CD4-positive, alpha-beta T cell treated with Interleukin-21 for 1 hour (primary cell): ENCODE results near the gene PLXNA4.
"Not testable (repeated sequence)": the region's sequence is repeated elsewhere in the genome, so short reads cannot be mapped to it uniquely, and the experiment has no call there.

Experiments
- DNase-seq: peaks from one replicate; pipeline ENCODE4 v3.0.0-alpha.2; 2020

PLXNA4 gene

DNA sequence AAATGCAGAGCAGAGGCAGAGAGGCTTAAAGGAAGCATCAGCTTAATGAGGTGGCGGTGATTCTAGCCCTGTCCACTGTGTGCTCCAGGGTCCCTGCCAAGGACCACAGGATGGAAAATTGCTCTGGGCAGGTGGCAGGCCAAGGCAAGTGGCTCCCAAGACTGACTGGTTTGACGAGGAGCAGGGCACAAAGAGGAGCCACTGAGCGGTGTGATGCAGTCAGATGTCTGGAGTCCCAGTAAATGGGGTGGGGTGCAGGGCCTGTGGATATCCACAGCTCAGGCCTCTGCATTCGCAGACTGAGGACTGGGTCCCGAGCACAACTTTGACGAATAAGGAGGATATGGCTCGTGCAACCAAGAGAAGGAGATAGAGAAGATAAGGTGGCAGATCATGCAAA lies 385.6 kb downstream of the PLXNA4 start:
- no peak for DNase-seq

DNA sequence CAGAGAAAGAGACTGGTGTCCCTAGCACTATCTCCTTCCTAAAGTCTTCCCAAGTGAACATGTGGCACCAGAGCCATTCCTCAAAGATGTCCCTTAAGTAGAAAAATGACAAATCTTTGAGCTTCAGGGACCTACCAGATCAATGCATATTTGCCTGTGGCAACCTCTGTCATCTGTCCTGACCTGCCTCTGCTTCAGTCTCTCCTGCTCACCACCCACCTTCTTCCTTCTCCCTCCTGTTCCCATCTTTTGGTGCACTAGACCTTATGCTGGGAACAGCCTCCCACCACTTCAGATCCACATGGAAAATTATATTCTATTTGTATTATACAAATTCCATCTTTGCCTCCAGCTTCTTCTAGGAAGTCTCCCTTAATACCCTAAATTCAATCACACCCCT lies 386.4 kb downstream of the PLXNA4 start:
- no peak for DNase-seq

DNA sequence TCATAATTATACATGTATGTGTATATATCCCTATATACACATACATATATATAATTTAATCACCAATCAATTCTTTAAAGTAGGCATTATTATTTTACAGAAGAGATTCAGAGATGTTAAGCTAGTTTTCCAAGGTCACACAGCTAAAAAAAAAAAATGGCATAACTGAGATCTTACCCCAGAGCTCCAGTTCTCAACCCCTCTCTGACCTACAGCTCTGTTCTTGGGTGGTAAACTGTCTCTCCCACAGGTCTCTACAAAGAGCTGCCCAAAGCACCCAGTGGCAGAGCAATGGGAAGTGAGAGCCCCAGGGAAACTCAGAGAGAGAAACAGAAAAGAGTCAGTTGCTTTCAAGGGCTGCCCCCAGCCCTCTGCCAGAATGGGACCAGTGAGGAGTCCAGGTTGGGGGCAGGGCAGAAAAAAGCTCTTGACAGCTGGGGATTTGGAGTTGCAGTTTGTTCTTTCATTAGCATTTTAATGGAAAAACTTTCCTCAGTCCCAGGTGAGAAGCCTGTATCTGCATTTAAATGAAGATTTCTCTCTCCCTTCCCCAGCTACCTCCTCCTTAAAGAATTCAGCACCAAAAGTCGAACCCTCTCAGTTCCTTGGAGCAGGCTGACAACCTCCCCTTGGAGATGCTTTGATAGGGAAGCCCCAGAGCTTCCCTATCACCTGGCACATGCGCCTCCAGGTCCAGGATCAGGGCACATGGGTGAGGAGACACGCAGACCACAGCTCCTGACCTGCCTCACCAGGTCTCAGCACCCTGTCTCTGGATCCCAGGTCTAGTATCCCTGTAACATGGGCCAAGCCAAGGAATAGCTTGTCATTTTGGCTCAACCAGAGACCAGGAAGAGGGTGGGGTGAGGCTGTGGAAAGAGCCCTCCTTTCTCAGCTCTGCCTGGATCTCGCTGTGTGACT lies 388.1 kb downstream of the PLXNA4 start:
- no peak for DNase-seq

DNA sequence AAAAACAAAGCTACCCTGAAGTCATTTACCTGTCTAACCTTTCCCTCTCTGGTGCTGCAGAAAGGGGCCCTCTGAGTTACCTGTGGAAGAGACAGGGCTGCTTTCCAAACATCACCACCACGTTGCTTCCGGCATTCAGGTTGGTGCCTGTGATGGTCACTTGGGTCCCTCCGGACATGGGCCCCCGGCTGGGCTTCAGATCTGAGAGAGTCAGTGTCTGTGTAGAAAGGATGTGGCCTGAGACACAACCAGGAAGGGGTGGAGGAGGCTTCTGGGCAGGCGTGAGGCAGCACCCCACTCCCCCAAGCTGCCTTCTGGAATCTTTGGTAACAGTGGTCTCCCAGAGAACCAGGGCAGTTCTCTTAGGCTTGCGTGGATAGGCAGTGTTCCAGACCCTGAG lies 388.9 kb downstream of the PLXNA4 start:
- no peak for DNase-seq

DNA sequence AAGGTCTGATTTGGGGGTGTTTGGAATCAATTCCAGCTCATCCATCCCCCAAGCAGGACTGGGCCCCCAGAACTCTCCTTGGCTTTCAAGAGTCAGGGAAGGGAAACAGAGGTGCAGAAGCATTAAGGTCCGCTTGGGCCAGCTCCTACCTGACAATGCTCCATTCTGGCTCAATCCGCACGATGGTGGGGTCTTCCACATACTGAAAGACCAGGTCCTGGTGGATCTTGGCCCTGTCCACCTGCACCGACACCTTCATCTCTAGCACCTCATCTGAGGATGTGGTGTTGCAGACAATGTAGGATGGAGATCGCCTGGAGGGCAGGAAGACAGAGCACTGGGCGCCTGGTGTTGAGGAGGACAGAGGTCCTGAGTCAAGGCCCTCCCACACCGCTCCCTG lies 391.1 kb downstream of the PLXNA4 start:
- DNase-seq: no peak

DNA sequence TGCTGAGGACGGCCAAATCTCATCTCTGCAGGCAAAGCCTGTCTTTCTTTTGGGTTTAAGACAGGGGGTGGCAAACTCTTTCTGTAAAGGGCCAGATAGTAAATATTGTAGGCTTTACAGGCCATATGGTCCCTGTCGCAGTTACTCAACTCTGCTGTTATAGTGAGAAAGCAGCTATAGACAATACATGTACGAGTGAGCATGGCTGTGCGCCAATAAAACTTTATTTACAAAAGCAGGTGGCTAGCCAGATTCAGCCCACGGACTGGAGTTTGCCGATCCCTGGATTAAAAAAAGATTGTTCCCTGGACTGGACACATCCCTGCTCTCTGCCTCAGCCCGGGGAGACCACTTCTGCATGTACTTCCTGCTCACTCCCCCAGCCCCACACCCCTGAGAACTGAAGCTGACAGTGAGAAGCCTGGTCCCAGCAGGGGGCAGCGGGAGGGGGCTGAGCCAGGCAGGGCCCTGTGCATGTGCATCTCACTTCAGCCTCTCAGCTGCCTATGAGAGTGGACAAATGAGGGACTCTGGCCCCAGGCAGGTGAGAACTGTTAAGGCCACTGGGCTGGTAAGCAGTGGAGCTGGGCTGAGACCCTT lies 392.4 kb downstream of the PLXNA4 start:
- DNase-seq: no peak

DNA sequence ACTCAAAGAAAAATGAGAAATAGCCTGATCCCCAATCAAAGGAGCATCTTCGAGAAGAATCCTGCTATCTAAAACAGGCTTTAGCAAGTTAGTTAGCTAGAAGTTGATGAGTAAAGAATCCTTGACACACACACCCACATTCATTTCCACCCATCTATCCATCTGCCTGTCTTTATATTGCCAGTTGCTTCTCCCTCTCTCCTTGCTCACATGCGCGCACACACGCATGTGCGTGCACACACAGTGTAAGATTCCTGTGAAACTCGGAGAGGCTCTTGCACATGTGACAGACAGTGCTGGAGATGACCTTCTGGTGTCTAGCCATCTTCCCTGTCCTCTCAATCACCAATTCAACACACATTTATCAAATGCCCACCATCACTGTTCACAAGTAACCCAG lies 393.3 kb downstream of the PLXNA4 start:
- no peak for DNase-seq

DNA sequence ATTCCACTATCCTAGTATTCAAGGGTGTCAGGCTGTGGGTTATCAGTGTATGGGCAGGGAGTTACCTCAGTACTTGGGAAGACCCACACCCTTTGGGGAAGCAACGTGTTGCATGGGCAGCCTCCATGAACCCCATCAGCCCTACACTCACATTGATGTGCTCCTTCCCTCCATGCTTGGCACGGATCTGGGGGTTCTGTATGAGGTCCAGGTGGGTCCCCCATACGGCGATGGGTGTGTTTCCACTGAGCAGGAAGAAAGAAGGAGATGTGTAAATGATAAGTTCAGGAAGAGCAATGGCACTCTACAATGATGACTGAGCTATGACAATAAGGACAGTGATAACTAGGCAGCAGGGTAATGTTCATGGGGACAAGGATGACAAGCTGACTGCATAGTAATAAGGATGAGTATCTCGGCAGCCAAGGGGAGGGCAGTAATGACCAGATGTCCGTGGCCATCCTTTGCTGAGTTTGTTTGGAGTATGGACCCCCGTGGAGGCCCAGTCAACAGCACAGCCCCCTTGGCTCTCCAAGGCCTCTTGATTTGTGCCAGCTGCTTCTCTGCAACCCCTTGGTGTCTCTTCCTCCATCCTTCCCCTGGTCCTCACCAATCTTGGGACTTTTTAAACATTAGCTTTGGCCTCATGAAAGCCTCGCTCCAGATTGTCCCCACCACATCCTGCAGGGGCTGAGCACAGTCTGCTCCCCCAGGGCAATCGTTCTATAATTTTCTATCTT lies 394.2 kb downstream of the PLXNA4 start:
- DNase-seq: no peak

DNA sequence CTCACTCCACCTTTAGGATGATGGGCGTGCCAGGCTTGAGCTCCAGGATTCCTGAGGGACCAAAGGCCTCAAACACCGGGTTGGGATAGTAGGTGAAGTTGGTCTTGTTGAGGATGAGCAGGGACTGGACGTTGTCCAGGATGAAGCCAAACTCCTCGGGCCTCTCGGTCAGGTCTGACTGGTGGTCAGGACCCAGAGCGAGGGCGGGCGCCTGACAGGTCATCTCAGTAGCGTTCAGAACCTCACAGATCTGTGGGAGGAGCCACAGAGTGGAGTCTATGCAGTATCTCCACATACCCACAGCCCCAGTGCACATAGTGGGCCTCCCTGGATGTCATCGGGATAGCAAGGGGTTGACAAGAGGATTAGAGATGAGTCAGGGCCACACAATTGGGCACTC lies 394.9 kb downstream of the PLXNA4 start:
- no peak for DNase-seq

DNA sequence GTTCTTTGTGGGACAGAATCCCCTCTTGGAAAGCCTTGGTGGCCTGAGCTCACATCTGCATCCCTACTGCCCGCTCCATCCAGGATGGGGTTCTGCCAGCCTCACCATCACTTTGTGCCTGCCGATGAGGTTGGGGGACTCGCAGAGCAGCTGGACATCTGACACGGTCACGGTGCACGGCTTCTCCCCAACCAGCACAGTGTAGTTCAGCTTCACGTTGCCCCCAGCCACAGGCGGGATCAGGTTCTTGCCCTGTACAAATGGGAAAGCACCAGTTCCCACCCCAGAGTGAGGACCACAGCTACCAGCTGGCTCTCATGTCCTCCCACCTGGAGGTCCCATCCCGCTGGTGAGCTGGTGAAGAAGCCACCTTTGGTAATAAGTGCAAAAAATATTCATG lies 395.8 kb downstream of the PLXNA4 start:
- DNase-seq: no peak

DNA sequence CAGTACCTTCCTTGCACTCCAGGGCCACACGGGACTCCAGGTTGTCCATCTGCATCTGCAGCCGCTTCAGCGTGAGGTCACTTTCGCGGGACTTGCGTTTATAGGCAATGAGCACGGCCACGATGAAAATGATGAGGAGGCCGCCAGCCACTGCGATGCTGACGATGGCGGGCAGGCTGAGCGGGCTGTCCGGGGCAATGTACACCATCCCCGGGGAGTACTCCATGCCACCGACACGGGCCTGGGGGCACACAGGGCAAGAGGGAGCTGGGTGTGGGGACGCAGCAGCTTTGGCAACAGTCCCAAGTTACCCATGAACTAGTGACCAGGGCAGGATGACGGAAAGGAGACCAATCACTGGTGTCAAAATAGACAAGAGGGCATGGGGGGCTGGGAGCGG lies 396.6 kb downstream of the PLXNA4 start:
- DNase-seq: no peak

DNA sequence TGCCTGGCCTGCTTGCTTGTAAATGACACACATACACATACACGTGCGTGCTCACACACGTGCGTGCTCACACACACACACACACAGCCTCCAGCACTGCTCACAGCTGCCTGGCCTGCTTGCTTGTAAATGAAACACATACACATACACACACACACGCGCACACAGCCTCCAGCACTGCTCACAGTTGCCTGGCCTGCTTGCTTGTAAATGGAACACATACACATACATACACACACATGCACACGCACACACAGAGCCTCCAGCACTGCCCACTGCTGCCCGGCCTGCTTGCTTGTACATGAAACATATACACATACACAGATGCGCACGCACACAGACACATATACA lies 397.2 kb downstream of the PLXNA4 start:
- DNase-seq: no peak

DNA sequence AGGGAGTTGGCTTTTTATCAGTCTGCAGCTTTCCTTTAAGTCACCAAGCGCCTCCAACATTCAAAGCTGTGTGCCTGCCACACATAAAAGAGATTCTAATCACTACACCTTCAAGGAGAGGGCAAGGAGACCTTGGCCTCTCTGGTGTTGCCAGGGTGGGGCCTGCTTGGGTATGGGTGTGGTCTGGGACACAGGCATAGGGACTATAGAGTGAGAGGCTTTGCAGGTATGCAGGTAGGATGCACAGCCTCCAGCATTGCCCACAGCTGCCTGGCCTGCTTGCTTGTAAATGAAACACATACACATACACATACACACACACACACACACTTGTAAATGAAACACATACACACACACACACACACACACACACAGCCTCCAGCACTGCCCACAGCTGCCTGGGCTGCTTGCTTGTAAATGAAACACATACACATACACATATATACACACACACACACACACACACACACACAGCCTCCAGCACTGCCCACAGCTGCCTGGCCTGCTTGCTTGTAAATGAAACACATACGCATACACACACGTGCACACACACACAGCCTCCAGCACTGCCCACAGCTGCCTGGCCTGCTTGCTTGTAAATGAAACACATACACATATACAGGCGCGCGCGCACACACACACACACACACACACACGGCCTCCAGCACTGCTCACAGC lies 397.7 kb downstream of the PLXNA4 start:
- not testable (repeated sequence) for DNase-seq

DNA sequence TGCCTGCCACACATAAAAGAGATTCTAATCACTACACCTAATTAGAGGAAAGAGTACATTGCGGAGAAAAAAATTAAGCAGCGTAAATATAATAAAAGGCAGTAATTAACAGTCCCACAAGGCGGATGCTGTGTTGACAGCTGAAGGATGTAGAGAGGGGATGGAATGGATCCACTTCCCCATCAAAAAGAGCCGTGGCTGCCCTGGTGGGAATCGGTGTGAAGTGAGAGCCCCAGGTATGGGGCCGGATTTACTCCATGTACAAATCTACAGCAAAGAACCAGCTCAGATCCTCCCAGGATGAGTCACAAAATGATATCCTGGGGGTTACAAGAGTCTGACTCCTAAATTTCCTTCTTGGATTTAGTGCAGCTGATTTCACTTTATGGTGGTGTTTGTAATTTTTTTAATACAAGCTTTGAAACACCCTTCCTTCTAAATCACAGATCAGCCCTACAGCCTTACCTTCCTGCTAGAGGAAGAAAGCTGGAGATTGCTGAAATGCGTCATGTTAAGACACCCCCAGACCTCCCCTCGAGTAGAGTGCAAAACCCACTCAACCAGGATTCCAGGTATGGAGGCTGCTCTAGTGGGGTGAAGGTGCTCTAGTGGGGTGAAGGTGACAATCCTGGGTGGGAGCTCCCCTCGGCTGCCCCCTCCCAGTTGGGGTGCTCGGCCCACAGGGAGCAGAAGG lies 398.4 kb downstream of the PLXNA4 start:
- no peak for DNase-seq

DNA sequence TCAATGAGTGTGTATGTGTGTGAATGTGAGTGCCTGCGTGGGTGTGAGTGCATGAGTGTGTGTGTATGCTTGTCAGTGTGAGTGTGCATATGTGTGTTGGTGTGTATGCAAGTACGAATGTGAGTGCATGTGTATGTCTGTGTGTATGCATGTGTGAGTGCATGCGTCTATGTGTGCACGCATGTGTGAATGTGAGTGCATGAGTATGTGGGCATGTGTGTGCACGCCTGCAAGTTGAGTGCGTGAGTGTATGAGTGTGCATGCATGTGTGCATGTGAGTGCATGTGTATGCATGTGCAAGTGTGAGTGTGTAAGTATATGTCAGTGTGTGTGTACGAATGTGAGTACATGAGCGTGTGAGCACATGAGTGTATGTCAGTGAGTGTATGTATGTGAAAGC lies 399.6 kb downstream of the PLXNA4 start:
- no peak for DNase-seq

DNA sequence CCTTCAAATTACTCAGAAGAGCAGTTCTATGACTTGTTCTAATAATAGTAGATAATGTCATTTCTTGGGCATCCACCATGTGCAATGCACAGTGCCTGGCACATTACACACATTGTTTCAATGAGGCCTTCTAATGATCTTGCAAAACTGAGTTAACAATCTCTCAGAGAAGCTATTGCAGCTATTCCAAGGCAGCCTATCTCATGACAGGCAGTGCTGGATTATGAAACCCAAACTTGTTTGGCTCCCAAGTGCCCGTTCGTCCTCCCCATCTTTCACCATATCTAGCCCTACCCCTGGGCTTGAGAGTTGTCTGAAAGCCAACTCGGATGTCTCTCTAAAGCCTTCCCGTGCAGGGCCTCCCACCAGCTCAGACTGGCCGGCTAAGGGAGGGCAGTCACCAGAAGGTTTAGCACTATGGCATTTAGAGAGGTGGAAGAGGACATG lies 405.1 kb downstream of the PLXNA4 start:
- DNase-seq: no peak

DNA sequence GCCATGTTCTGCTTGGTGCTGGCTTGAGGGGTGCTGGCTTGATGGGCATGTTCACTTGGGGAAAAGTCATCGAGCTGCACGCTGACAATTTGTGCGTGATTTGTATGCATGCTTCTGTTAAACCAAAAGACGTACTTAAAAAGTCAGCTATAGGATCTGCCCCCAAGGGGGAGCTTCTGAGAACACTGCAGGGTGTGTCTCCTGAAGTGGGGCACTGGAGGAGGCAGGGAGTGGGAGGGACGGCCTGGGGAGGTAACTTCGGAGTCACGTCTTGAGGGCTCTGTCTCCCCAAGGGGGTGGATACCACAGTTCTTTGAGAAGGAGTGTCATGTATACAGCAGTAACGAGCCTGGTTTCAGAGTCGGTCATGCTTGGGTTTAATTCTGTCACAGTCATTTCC lies 406.5 kb downstream of the PLXNA4 start:
- DNase-seq: no peak

DNA sequence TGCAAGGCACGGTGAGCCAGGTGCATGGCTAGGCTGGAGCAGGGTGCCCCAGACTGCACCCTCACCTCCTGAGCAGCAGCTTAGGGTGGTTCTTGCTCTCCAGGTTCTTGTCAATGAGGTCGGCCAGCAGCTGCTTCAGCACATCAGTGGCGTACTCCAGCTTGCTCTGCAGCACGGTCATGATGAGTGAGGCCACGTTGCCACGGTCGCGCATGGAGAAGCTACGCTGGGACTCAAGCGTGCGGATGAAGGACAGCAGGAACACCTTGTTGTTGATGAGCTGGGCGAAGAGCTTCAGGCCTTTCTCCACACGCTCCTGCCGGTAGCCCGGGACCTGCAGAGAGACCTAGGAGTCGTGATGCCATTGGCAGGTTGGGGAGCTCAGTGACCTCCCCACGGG lies 408.0 kb downstream of the PLXNA4 start:
- DNase-seq: no peak

DNA sequence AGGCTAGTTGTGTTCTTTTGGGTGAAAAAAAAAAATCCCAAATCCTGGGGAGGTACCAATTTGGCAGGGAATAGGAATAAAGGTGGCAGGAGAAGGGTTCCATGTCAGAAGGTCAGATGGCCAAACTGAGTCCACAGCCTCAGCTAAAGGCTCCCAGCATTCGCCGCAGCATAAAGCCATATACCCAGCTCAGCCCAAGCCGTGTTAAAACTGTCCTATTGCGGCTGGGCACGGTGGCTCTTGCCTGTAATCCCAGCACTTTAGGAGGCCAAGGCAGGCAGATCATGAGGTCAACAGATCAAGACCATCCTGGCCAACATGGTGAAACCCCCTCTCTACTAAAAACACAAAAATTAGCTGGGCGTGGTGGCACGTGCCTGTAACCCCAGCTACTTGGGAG lies 410.6 kb downstream of the PLXNA4 start:
- DNase-seq: not testable (repeated sequence)

DNA sequence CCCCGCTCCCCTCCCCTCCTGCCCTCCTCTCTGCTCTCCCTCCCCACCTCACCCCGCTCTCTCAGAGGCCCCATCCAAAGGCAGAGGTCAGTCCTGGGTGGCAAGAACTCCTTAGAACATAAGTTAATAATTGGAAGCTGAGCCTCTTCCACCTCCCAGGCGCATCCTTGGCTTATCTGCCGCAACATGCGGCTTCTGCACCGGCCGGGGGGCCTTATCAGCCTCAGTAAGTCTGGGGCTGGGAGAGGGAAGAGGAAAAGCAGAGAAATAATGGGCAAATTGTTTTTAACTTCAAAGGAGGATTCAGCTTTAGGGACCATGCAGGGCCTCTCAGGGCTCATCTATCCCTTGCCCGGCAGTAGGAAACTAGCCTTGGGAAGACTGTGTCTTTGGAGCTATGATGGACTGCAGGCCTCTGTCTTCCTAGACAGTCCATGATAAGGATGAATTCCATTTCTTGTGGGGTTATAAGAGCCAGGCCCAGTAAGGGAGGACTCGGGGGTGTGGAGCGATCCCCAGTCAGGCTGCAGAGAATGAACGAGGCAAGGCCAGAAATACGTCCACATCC lies 411.6 kb downstream of the PLXNA4 start:
- DNase-seq: no peak

DNA sequence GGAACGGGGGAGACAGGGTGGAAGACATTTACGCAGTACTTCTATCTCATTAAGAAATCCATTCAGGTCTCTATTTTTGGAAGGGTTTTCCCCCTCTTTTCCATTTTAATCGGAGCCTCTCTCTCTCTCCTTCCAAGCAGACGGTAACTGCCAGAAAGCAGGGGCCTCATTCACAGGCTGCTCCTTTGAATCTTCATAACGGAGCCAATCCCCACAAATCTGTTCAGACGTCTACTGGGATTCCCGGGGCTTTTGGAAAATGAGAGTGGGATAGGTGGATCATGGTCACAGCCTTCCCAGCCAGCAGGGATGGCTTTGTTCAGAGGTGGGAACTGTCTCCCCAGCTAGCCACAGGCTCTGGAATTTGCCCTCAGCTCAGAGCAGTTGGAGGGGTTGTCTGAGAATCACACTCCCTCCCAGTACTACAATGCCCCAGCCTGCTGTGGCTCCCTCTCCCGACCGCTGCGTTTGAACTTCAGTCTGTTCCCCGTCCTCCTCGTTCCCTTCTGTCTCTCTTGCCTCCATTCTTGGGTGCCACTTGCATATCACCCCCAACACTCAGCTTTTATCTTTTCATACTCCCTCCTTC lies 413.6 kb downstream of the PLXNA4 start:
- DNase-seq: no peak

DNA sequence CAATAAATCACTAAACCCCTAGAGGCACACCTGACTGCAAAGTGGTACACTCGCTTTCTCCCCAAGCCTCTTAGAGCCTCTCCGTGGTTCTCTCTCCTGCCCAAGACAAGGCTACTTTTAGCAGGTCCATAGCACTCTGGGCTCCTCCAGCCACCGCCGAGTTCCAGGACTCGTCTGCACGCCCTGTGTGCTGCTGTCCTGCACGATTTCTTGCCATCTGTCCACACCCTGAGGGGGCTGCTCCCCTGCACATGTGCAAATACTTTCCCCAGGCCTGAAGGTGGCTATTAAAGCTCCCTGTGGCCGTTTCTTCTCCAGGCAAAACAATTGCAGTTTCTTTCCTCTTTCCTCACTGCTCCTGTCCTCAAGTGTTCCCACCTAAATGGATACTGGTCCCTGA lies 414.3 kb downstream of the PLXNA4 start:
- no peak for DNase-seq
